ENCODE measurements around the gene ADCY1.

Gene ADCY1

DNA sequence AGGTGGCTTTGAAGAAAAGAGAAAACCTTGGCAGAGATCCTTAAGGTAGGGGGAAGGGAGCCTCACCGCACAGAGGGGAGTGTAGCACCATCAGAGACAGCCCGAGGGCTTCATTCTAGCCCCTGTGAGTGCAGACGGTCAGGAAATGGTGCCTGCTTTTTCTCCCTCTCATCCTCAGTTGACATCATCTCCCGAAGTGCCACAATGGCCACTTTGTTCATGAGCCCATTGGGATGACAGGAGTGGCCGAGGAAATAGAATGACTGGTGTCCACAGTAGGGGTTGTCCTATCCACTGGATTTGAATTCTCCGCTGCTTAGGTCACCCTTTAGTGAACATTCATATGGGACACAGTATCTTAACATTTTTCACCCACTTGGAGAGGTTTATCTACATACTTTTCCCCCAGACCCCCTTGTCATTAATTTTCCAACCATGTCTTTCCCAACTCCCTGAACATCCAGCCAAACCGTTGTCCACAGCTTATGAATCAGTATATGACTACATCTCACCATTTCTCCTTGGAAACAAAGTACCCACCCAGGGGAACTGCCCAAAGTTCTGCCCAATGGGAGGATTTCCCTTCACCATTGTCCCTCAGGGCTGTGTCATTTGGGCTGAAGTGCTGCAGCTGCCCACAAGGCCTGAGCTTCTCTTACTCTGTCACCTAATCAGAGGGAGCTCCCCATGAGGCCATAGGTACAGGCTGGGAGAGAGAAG is 108.8 kb downstream of the ADCY1 start:
- H2AFZ ChIP-seq (ENCODE audit: low read depth, low read length, severe bottlenecking) = no peak overlapping the region
- no peak overlapping the region for H3K4me3 ChIP-seq (ENCODE audit: insufficient read depth, low read length, poor library complexity, severe bottlenecking)
- H3K9me2 ChIP-seq (replicated peaks; ENCODE audit: insufficient read depth, low read length) = no peaks in the 10 kb centered on the region
- no peaks in the 10 kb centered on the region for H3K9me3 ChIP-seq (ENCODE audit: insufficient read depth, low read length)
- H3K9ac ChIP-seq (ENCODE audit: low read length) = no peak overlapping the region
- no peaks in the 10 kb centered on the region for H3K27me3 ChIP-seq (ENCODE audit: low read length)
- no peaks in the 10 kb centered on the region for H4K20me1 ChIP-seq (ENCODE audit: low read depth, low read length)
- TF ChIP-seq EZH2phosphoT487 (conservative IDR thresholded peaks at IDR 0.05; ENCODE audit: low read length) = no peak
- TF ChIP-seq, protein P1, sequence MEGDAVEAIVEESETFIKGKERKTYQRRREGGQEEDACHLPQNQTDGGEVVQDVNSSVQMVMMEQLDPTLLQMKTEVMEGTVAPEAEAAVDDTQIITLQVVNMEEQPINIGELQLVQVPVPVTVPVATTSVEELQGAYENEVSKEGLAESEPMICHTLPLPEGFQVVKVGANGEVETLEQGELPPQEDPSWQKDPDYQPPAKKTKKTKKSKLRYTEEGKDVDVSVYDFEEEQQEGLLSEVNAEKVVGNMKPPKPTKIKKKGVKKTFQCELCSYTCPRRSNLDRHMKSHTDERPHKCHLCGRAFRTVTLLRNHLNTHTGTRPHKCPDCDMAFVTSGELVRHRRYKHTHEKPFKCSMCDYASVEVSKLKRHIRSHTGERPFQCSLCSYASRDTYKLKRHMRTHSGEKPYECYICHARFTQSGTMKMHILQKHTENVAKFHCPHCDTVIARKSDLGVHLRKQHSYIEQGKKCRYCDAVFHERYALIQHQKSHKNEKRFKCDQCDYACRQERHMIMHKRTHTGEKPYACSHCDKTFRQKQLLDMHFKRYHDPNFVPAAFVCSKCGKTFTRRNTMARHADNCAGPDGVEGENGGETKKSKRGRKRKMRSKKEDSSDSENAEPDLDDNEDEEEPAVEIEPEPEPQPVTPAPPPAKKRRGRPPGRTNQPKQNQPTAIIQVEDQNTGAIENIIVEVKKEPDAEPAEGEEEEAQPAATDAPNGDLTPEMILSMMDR (IDR thresholded peaks at IDR 0.05; ENCODE audit: insufficient read depth, low read length, poor library complexity, severe bottlenecking) = no peak
- H3K27ac ChIP-seq (ENCODE audit: low read depth, low read length) = no peak overlapping the region
- H3K79me2 ChIP-seq (ENCODE audit: insufficient read depth, low read length) = no peaks in the 10 kb centered on the region
- H3K4me2 ChIP-seq (ENCODE audit: low read depth, low read length, poor library complexity, severe bottlenecking) = no peak overlapping the region
- H3K36me3 ChIP-seq (ENCODE audit: low read length) = no peaks in the 10 kb centered on the region
- no peaks in the 10 kb centered on the region for H3F3A ChIP-seq (ENCODE audit: insufficient read depth)

DNA sequence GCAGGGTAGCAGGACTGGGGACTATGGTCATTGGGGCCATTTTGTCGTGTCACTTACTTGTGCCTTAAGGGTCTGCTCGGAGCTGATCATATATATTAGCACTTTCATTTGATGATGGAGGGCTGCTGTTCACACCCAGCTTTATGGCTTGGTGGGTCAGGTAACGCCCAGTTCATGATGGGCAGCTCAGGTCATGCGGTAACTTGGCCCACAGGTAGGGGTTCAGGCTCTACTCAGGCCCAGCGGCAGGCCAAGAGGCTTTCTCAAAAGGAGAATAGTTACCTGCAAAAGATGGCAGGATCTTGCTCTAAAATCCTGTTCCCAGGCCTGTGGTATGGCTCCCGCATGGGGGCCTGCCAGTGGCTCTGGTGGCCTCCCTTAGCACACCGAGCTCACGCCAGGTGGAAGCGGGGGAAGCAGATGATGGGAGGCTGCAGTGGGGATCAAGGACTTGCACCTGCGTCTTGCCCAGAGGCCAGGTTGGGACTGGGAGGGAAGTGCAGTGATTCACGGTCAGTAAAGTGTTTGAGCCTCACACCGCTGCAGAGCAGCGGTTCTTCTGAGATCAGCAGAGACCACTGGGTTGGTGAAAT is 109.5 kb downstream of the ADCY1 start:
- Histone ChIP-seq H3K27ac (ENCODE audit: low read depth, low read length) (no peak overlapping the region), H3K36me3 (ENCODE audit: low read length) (no peaks in the 10 kb centered on the region), H3F3A (ENCODE audit: insufficient read depth) (no peaks in the 10 kb centered on the region), H4K20me1 (ENCODE audit: low read depth, low read length) (no peaks in the 10 kb centered on the region), H3K4me3 (ENCODE audit: insufficient read depth, low read length, poor library complexity, severe bottlenecking) (no peak overlapping the region), H3K27me3 (ENCODE audit: low read length) (no peaks in the 10 kb centered on the region), H3K4me2 (ENCODE audit: low read depth, low read length, poor library complexity, severe bottlenecking) (no peak overlapping the region), H2AFZ (ENCODE audit: low read depth, low read length, severe bottlenecking) (no peak overlapping the region), H3K79me2 (ENCODE audit: insufficient read depth, low read length) (no peaks in the 10 kb centered on the region), H3K9ac (ENCODE audit: low read length) (no peak overlapping the region), H3K9me3 (ENCODE audit: insufficient read depth, low read length) (no peaks in the 10 kb centered on the region), H3K9me2 (replicated peaks; ENCODE audit: insufficient read depth, low read length) (no peaks in the 10 kb centered on the region)
- TF ChIP-seq, protein P1 (IDR thresholded peaks at IDR 0.05; ENCODE audit: insufficient read depth, low read length, poor library complexity, severe bottlenecking) = no peak
- no peak for TF ChIP-seq EZH2phosphoT487 (conservative IDR thresholded peaks at IDR 0.05; ENCODE audit: low read length)

DNA sequence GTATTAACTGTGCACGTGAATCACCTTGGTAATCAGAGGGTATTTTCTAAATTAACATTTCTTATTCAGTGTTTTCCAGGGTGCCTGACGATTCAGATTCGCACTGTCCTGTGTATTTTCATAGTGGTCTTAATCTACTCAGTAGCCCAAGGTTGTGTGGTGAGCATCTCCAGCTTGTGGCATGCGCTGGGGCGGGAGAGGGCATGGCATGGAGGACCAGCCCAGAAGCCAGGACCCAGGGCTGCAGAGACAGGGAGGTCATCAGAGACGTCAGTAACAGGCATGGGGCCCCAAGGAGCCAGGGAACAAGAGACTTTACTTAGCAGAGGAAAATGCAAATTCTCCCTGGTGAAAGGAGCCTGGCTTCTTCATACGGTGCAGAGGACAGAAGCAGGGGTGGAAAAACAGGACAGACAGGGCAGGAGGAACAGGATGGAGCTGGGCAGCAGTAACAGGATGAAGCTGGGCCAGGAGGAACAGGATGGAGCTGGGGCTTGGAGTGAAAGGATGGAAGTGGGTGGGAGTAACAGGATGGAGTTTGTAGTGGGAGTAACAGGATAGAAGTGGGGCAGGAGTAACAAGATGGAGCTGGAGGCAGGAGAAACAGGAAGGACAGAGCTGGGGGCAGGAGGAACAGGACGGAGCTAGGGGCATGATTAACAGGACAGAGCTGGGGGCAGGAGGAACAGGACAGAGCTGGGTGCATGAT is 110.9 kb downstream of the ADCY1 start:
- no peaks in the 10 kb centered on the region for H3K9me3 ChIP-seq (ENCODE audit: insufficient read depth, low read length)
- TF ChIP-seq EZH2phosphoT487 (conservative IDR thresholded peaks at IDR 0.05; ENCODE audit: low read length) = no peak
- TF ChIP-seq, protein P1 (IDR thresholded peaks at IDR 0.05; ENCODE audit: insufficient read depth, low read length, poor library complexity, severe bottlenecking) = no peak
- no peaks in the 10 kb centered on the region for H3K79me2 ChIP-seq (ENCODE audit: insufficient read depth, low read length)
- H3K27ac ChIP-seq (ENCODE audit: low read depth, low read length) = no peak overlapping the region
- no peak overlapping the region for H3K4me2 ChIP-seq (ENCODE audit: low read depth, low read length, poor library complexity, severe bottlenecking)
- H3F3A ChIP-seq (ENCODE audit: insufficient read depth) = no peaks in the 10 kb centered on the region
- H3K4me3 ChIP-seq (ENCODE audit: insufficient read depth, low read length, poor library complexity, severe bottlenecking) = no peak overlapping the region
- no peaks in the 10 kb centered on the region for H4K20me1 ChIP-seq (ENCODE audit: low read depth, low read length)
- H2AFZ ChIP-seq (ENCODE audit: low read depth, low read length, severe bottlenecking) = no peak overlapping the region
- no peaks in the 10 kb centered on the region for H3K36me3 ChIP-seq (ENCODE audit: low read length)
- H3K27me3 ChIP-seq (ENCODE audit: low read length) = no peaks in the 10 kb centered on the region
- H3K9ac ChIP-seq (ENCODE audit: low read length) = no peak overlapping the region
- no peaks in the 10 kb centered on the region for H3K9me2 ChIP-seq (replicated peaks; ENCODE audit: insufficient read depth, low read length)

Measured in SU-DHL-6 (cell line).